GM18861 (cell line): ENCODE results near the gene CDC42BPG.
"Not testable (repeated sequence)": the region's sequence is repeated elsewhere in the genome, so short reads cannot be mapped to it uniquely, and the experiment has no call there.

Source experiments
- ATAC-seq: cut with Tn5 transposase; IDR thresholded peaks from one replicate; pipeline ENCODE4 v1.9.1; 2021; ENCODE audit not compliant: unreplicated experiment

Gene CDC42BPG

DNA sequence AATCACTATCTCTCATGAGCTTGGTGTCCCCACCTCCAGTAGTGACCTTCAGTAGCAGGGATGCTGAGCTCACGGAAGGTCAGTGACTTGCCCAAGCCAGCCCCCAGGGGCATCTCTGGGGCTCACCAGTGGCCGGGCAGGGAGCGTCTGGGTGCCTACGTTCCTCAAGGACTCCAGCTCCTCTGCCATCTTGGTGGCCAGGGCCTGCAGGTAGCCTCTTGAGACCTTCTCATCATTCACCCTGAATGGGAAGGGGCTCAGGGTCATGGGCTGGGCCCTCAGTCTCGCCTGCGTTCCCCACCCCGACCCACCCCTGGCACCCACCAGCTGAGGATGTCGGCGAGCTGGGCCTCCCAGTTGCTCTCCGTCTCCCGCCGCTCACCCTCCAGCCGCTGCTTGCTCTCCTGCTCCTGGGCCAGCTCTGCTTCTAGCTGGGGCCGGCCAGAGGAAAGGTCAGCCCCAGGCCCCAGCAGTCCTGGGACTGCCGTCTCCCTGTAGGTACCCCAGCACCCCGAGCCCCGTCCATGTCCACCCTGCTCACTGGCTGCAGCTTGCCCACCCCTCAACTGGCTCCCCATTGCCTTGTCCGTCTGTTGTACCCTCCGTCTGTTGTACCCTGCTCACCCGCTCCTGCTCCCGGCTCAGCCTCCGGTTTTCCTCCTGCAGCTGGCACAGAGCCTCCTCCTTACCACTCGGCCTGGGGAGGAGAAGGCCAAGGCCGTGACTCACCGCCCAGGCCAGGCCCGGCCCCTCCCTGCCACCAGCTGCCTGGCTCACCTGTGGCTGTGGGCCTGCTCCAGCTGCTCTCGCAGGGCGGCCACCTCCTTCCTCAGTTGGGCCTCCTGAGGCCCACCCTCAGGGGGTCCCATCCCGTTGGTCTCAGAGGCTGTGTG, 9.5 kb downstream of the CDC42BPG start:
- no peak for ATAC-seq

DNA sequence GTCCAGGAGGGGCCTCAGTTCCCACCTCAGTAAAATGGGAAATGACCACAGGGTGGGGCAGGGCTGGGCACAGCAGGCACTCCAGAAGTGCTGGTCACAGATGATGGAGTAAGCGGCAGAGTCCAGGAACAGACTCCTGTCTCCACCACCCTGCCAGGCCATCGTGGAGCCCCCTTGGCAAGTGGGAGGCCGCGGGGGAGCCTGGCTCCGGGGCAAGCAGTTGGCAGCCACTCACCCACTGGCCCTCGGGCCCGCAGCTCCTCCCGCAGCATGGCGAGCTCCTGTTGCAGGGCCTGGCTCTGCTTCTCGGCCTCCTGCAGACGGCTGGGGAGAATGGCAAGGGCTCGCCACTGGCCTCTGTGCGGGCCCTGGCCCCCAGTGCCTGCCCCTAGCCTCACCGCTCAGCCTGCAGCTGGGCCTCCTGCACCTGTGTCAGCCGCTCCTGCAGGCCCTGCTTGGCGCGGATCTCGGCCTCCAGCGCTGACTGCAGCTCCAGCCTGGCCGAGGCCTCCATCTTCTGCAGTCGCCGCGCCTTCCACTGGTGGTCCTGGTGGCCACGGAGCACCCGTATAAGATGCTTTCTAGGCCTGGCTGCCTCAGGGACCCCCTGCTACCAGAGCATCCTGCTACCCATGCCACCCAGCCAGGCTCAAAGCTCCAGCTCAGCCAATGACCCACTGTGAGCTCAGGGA, 10.3 kb downstream of the CDC42BPG start:
- no peak for ATAC-seq

- ATAC-seq = no peak
These were observed 10.9 kb downstream of the CDC42BPG start for GRCh38 chr11:64833509-64833908.

- no peak for ATAC-seq
These were observed 11.3 kb downstream of the CDC42BPG start for GRCh38 chr11:64833198-64833502.

DNA sequence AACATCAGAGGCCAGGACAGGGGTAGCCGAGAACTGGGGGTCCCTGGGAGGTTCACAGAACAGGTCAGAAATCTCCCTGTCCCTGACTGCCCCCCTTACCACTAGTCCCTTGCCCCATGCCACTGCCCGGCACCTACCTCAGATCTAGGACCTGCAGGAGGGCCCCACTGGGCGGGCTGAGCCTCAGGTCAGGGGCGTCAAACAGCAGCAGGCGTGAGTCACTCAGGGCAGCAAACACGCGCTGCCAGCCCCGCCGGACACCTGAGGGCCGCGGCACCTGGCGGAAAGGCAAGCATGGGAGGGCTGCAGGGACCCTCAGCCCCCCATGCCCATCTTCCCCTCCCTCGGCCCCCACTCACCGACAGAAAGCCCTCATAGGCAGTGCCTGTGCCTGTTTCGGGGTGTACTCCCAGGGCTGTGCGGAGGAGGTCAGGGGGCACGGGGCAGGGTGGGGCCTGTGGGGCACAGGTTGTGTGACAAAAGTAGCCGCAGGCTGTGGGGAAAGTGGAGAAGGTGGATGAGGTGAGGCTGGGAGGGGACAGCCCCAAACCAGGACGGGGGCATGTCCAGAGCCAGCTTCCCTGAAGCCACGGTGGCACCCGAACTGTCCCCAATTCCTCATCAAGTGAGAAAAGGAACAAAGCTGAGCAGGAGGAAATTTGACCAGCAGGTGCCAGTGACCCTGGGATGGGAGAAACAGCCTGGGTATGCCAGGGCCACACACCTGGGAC, 11.8 kb downstream of the CDC42BPG start:
- ATAC-seq = no peak

GRCh38 chr11:64831411-64831891, 13.0 kb downstream of the CDC42BPG start:
- no peak for ATAC-seq

DNA sequence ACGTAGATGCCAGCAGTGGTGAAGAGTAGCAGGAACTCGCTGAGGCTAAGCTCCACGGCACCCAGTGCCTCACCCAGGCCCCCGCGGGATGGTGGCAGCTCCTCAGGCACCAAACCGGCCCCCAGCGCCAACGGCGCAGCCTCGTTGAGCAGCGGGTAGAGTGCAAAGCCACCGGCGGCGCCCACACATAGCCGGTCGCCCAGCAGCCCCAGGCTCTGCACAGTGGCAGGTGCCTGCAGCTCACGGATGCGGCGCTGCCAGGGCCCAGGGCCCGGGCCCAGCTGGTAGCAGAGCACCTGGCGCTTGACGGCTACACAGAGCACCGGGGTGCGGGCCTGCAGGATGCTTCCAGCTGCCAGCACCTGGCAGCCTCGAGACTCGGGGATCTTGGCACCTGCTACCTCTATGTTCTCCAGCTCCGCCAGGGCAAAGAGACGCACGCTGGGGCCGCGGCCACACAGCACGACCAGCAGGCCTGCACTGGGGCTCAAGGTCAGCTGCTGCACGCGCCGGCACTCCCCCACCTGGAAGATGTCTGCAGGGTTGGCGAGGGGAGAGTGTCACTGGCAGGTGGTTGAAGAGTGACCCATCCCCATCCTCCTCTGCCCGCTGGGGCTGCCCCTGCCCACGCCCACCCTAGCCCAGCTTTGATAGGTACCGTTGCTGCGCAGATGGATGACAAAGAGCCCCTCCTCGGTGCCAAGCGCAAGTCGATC, 14.8 kb downstream of the CDC42BPG start:
- ATAC-seq = no peak

- ATAC-seq = no peak
These were observed 17.0 kb downstream of the CDC42BPG start for GRCh38 chr11:64827451-64827839.

DNA sequence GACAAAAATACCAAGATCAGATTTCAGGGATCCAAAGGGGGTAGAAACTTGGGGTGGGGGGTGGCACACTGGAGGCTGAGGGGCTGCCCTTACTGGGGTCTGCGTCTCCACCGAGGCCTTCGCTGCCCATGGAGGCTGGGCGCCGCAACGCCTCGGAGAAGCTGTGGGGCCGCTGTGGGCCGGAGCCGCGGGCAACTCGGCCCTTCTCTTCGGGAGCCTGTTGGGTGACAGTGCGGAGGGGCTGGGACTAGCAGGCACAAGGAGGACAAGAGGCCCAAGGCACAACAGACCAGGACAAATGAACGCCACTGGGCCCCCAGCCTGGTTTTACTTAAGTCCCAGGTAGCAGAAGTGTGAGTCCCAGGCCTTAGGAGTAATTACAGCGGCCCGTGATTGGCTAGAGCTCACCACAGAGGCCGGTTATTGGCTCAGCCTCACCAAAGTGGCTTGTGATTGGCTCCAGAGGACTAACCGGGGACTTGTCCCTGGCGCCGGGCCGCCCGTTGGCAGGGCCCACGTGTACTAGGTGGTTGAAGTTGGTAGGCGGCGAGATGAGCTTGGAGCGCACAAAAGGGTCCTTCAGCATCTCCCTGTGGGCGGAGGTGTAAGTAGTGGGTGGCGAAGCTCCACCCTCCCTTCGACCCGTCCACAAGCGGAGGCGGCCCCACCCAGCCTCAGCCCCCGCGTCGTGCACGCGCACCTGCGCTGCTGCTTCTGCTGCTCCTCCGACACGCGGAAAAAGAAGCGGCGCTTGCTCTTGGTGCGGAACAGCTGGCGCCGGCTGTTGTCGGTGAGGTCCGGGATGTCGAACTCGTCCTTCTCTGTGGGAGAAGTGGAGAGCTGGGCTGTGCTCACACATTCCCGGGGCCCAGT, 17.6 kb downstream of the CDC42BPG start:
- ATAC-seq = no peak

DNA sequence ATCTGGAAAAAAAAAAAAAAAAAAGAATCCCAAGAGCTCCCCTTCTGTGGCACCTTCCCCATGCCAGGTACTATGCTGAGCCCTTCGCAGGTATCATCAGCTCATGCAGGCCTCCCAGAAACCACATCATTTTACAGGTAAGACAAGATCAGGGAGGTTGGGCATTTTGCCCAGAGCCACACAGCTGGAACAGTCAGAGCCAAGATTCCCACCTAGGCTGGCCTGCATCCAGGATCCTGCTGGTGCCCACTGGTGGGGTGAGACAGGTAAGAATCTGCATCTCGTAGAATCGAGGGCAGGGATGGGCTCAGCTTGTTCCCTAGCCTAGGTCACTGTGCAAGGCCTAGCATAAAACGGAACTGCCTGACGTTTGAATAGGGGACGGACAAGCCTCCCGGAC, 18.4 kb downstream of the CDC42BPG start:
- no peak for ATAC-seq

DNA sequence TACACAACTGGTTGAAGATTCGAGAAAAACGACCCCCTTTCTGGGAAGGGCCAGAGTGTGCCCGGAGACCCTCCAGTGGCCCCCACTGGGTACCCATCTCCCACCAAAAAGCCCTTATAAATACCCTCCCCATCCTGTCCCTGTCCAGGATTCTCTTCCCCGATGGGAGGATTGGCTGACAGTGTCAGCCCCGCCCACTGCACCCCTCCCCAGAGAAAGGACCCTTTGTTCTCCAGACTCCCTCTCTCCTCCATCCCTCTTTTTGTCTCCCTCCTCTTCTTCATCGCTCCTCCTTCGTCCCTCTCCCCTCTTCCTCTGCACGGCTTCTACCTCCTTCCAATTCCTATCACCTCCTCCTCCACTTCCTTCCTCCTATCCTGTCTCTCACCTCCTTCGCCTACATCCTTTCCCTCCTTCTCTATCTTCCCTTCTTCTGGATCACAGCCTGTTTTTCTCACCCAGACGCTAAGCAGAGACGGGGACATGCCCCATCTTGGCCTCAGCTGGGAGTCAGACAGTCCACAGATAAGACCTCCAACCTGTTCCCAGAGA, 20.8 kb downstream of the CDC42BPG start:
- no peak for ATAC-seq

GRCh38 chr11:64817476-64817875, 27.0 kb downstream of the CDC42BPG start:
- no peak for ATAC-seq

GRCh38 chr11:64815433-64815832, 29.0 kb downstream of the CDC42BPG start:
- ATAC-seq = not testable (repeated sequence)

GRCh38 chr11:64814712-64815187, 29.7 kb downstream of the CDC42BPG start:
- ATAC-seq = peak; percentile 62

- no peak for ATAC-seq
These were observed 30.6 kb downstream of the CDC42BPG start for GRCh38 chr11:64813826-64814225.

- ATAC-seq = no peak
These were observed 33.6 kb downstream of the CDC42BPG start for GRCh38 chr11:64810891-64811272.

- peak; percentile 32 for ATAC-seq
These were observed 34.1 kb downstream of the CDC42BPG start, which contains the start of gene MEN1 for GRCh38 chr11:64810271-64810890. Gene MEN1 (minus strand): TSS chr11:64810551. CDS start chr11:64810109, 442 bp downstream.

- no peak for ATAC-seq
These were observed 34.6 kb downstream of the CDC42BPG start for GRCh38 chr11:64809781-64810241.

- ATAC-seq = no peak
These were observed 39.0 kb downstream of the CDC42BPG start for GRCh38 chr11:64805481-64805880.
